Transverse colon (tissue), 4 donors: ENCODE results near the gene TP53I11. TPM values are rescaled to one million over a fixed set of nuclear protein-coding genes. Genes with fewer than 3 reads are reported as not detected.

Experiments used
- DNase-seq: peaks from one replicate; pipeline ENCODE4 v3.0.0-alpha.2; 2019
- H3K27ac ChIP-seq, 4 donors: fragments of 200-600 bp; sonication (generic); 2 replicates each; pipeline ENCODE4 v1.5.1; 2016 to 2018; ENCODE audit warnings: inconsistent platforms in 4 of 4
- H3K27me3 ChIP-seq: fragments of 200-600 bp; sonication (generic); 2 replicates; pipeline ENCODE4 v1.5.1; 2017; ENCODE audit warnings: inconsistent platforms
- H3K36me3 ChIP-seq, 4 donors: fragments of 200-600 bp; sonication (generic); 2 replicates each; pipeline ENCODE4 v1.5.1; 2017 to 2019; ENCODE audit warnings: inconsistent platforms in 4 of 4
- H3K4me1 ChIP-seq, 4 donors: fragments of 200-600 bp; sonication (generic); 2 replicates each; pipeline ENCODE4 v1.5.1; 2017 to 2020; ENCODE audit warnings: inconsistent platforms in 4 of 4
- H3K4me3 ChIP-seq, 4 donors: fragments of 200-600 bp; sonication (generic); 1 replicate in 1 of 4; 2 replicates in 3 of 4; pipeline versions ENCODE4 v1.5.1 to v1.6.1; 2017 to 2019; ENCODE audit warnings: inconsistent platforms in 4 of 4
- H3K9me3 ChIP-seq, 2 donors: fragments of 200-600 bp; sonication (generic); 2 replicates each; pipeline ENCODE4 v1.5.1; 2017 to 2019; ENCODE audit warnings: inconsistent platforms in 2 of 2
- CTCF ChIP-seq, 5 experiments: fragments of 200-600 bp in 3 of 5; fragments of 450-650 bp in 2 of 5; sonication (generic) in 3 of 5; IDR thresholded peaks; 1 replicate in 2 of 5; 2 replicates in 3 of 5; pipeline ENCODE4 v1.5.1; 2016 to 2017; ENCODE audit warnings: antibody characterized with exemption in 5 of 5, inconsistent platforms in 3 of 5, mild to moderate bottlenecking in 2 of 5, moderate library complexity in 1 of 5
- EP300 ChIP-seq: sonication (generic); formaldehyde crosslinking; IDR thresholded peaks from one replicate; pipeline ENCODE4 v1.6.1; 2017; ENCODE audit warnings: antibody characterized with exemption, low read depth
- POLR2A ChIP-seq: fragments of 450-650 bp; IDR thresholded peaks from one replicate; pipeline ENCODE4 v1.6.1; 2016; ENCODE audit warnings: antibody characterized with exemption, mild to moderate bottlenecking, moderate library complexity
- POLR2AphosphoS5 ChIP-seq, 3 donors: sonication (generic); formaldehyde crosslinking; IDR thresholded peaks; one replicate each; pipeline ENCODE4 v1.6.1; 2016; ENCODE audit warnings: antibody characterized with exemption in 3 of 3
- WGBS, 2 donors: methylation state at CpG; one replicate each; pipeline ENCODE4 v1.1.5; 2018; ENCODE audit warnings: low coverage in 1 of 2; 5-methylcytosine and 5-hydroxymethylcytosine counted together
- in situ Hi-C, 4 donors: fragments of 200-750 bp; cut with MboI; loops; one replicate each; pipeline versions ENCODE4 v1.15.0 to v1.15.1; 2017; ENCODE audit warnings: low sequenced_read_pairs in 3 of 4, low pct_ligation_motif_present in 1 of 4, low pct_unique_long_range_greater_than_20kb in 1 of 4
- intact Hi-C: fragments of 100-400 bp; cut with DNase I; formaldehyde crosslinking; loops from one replicate; pipeline ENCODE4 v1.15.1; 2023; ENCODE audit warnings: low total_unique reads
- total RNA-seq, 4 donors: library from RNA; depleted of rRNA; stranded (reverse); fragments of >200 nt; gene quantifications; one replicate each; pipeline ENCODE4 v1.1.0, GENCODE V29; 2016

TP53I11 gene
- total RNA-seq: 10 to 100 TPM; 41.5 to 90.0 (median 56.4) TPM

GRCh38 chr11:44950625-44951476 is at the start of gene TP53I11:
Gene TP53I11, minus strand, starts transcription at chr11:44950883. Its CDS starts 12,548 bp downstream, at chr11:44938335.
- H3K27ac ChIP-seq: peak within 1 kb of the TSS; percentile 86 to 96 (median 94)
- H3K27me3 ChIP-seq: no peaks in the 10 kb centered on the region
- peak; percentile 50 to 83 (median 75) for TF ChIP-seq POLR2AphosphoS5 (IDR thresholded peaks at IDR 0.05)
- no peak for TF ChIP-seq EP300
- peak; percentile 42 to 76 (median 58) for TF ChIP-seq CTCF (IDR thresholded peaks at IDR 0.05)
- peak; percentile 65 for TF ChIP-seq POLR2A
- WGBS, 2 donors: 10 to 100% methylated on average over 1 to 37 of the region's 83 CpGs
- in situ Hi-C loops (no loop called here), intact Hi-C loops (no loop called here)
- peak; percentile 87 for DNase-seq
- peaks cover 5 to 52% (median 31%) of the 10 kb centered on the region in 4 donors for H3K4me1 ChIP-seq
- H3K9me3 ChIP-seq: no peaks in the 10 kb centered on the region
- H3K4me3 ChIP-seq: peak within 1 kb of the TSS; percentile 66 to 93 (median 76)
- no peaks in the 10 kb centered on the region for H3K36me3 ChIP-seq

GRCh38 chr11:44999068-44999467 is 48.4 kb upstream of the TP53I11 start:
- in situ Hi-C loops (no loop called here), intact Hi-C loops (no loop called here)

GRCh38 chr11:44998051-44998450 is 47.4 kb upstream of the TP53I11 start:
- H3K4me3 ChIP-seq: no peak overlapping the region
- TF ChIP-seq POLR2A (no peak), EP300 (no peak), POLR2AphosphoS5 (IDR thresholded peaks at IDR 0.05) (no peak), CTCF (IDR thresholded peaks at IDR 0.05) (no peak)
- no peaks in the 10 kb centered on the region for H3K4me1 ChIP-seq
- in situ Hi-C loops (no loop called here), intact Hi-C loops (no loop called here)
- no peak overlapping the region for H3K27ac ChIP-seq
- H3K27me3 ChIP-seq: no peaks in the 10 kb centered on the region
- H3K9me3 ChIP-seq: no peaks in the 10 kb centered on the region
- DNase-seq: no peak
- H3K36me3 ChIP-seq: no peaks in the 10 kb centered on the region
- 73 to 80% methylated on average over 1 to 2 of the region's 2 CpGs for WGBS, 2 donors

More at GRCh38 chr11:44999068-44999467, 48.4 kb upstream of the TP53I11 start:
- 75 to 90% methylated on average over 1 to 2 of the region's 2 CpGs for WGBS, 2 donors
- Histone ChIP-seq H3K4me1 (no peaks in the 10 kb centered on the region), H3K27me3 (no peaks in the 10 kb centered on the region), H3K4me3 (no peak overlapping the region), H3K36me3 (no peaks in the 10 kb centered on the region), H3K27ac (no peak overlapping the region), H3K9me3 (no peaks in the 10 kb centered on the region)
- no peak for DNase-seq
- no peak for TF ChIP-seq EP300
- no peak for TF ChIP-seq CTCF (IDR thresholded peaks at IDR 0.05)
- no peak for TF ChIP-seq POLR2AphosphoS5 (IDR thresholded peaks at IDR 0.05)
- no peak for TF ChIP-seq POLR2A

GRCh38 chr11:44997566-44997965 is 46.9 kb upstream of the TP53I11 start:
- in situ Hi-C loops (no loop called here), intact Hi-C loops (no loop called here)
- no peaks in the 10 kb centered on the region for H3K36me3 ChIP-seq
- peaks cover 0 to under 1% (median 0%) of the 10 kb centered on the region in 4 donors for H3K4me1 ChIP-seq
- no peaks in the 10 kb centered on the region for H3K27me3 ChIP-seq
- no peak for DNase-seq
- H3K9me3 ChIP-seq: no peaks in the 10 kb centered on the region
- H3K27ac ChIP-seq: no peak overlapping the region
- H3K4me3 ChIP-seq: no peak overlapping the region
- whole genome bisulfite sequencing, 2 donors: 79 to 88% methylated on average over 5 of the region's 5 CpGs
- no peak for TF ChIP-seq POLR2A
- TF ChIP-seq POLR2AphosphoS5 (IDR thresholded peaks at IDR 0.05): no peak
- no peak for TF ChIP-seq CTCF (IDR thresholded peaks at IDR 0.05)
- no peak for TF ChIP-seq EP300
